ENCODE data around the gene SLC2A9.

The SLC2A9 gene

GRCh38 chr4:9875516-9875915 lies 145.8 kb downstream of the SLC2A9 start:
- no peak for TF ChIP-seq RAD21 (IDR thresholded peaks at IDR 0.05; ENCODE audit: low read depth)
- TF ChIP-seq EGR1 (IDR thresholded peaks at IDR 0.05), result no peak
- no peak for TF ChIP-seq YY1 (IDR thresholded peaks at IDR 0.05; ENCODE audit: low read depth)
- TF ChIP-seq FOXM1 (IDR thresholded peaks at IDR 0.05; ENCODE audit: borderline replicate concordance, low read depth), result no peak
- no peak for TF ChIP-seq NFIC (IDR thresholded peaks at IDR 0.05)
- TF ChIP-seq ZBTB7A (IDR thresholded peaks at IDR 0.05; ENCODE audit: low read depth), result no peak
- TF ChIP-seq CREB1 (IDR thresholded peaks at IDR 0.05; ENCODE audit: low read depth), result no peak
- TF ChIP-seq, protein P1, sequence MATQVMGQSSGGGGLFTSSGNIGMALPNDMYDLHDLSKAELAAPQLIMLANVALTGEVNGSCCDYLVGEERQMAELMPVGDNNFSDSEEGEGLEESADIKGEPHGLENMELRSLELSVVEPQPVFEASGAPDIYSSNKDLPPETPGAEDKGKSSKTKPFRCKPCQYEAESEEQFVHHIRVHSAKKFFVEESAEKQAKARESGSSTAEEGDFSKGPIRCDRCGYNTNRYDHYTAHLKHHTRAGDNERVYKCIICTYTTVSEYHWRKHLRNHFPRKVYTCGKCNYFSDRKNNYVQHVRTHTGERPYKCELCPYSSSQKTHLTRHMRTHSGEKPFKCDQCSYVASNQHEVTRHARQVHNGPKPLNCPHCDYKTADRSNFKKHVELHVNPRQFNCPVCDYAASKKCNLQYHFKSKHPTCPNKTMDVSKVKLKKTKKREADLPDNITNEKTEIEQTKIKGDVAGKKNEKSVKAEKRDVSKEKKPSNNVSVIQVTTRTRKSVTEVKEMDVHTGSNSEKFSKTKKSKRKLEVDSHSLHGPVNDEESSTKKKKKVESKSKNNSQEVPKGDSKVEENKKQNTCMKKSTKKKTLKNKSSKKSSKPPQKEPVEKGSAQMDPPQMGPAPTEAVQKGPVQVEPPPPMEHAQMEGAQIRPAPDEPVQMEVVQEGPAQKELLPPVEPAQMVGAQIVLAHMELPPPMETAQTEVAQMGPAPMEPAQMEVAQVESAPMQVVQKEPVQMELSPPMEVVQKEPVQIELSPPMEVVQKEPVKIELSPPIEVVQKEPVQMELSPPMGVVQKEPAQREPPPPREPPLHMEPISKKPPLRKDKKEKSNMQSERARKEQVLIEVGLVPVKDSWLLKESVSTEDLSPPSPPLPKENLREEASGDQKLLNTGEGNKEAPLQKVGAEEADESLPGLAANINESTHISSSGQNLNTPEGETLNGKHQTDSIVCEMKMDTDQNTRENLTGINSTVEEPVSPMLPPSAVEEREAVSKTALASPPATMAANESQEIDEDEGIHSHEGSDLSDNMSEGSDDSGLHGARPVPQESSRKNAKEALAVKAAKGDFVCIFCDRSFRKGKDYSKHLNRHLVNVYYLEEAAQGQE (IDR thresholded peaks at IDR 0.05; ENCODE audit: low read depth), result no peak
- no peak for TF ChIP-seq TAF1 (IDR thresholded peaks at IDR 0.05; ENCODE audit: low read depth)
- TF ChIP-seq TCF12 (IDR thresholded peaks at IDR 0.05; ENCODE audit: low read depth), result no peak
- TF ChIP-seq CEBPB (IDR thresholded peaks at IDR 0.05), result no peak
- TF ChIP-seq, protein P2, sequence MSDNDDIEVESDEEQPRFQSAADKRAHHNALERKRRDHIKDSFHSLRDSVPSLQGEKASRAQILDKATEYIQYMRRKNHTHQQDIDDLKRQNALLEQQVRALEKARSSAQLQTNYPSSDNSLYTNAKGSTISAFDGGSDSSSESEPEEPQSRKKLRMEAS (IDR thresholded peaks at IDR 0.05), result no peak
- TF ChIP-seq USF1 (IDR thresholded peaks at IDR 0.05), result no peak
- TF ChIP-seq TEAD4 (IDR thresholded peaks at IDR 0.05), result no peak

- TF ChIP-seq YY1 (IDR thresholded peaks at IDR 0.05; ENCODE audit: low read depth) (no peak), EGR1 (IDR thresholded peaks at IDR 0.05) (no peak), NFIC (IDR thresholded peaks at IDR 0.05) (no peak), CEBPB (IDR thresholded peaks at IDR 0.05) (no peak), TAF1 (IDR thresholded peaks at IDR 0.05; ENCODE audit: low read depth) (no peak), TCF12 (IDR thresholded peaks at IDR 0.05; ENCODE audit: low read depth) (no peak)
- TF ChIP-seq, protein P1 (IDR thresholded peaks at IDR 0.05; ENCODE audit: low read depth), result no peak
Measured at GRCh38 chr4:9874385-9874784, 146.9 kb downstream of the SLC2A9 start.

DNA sequence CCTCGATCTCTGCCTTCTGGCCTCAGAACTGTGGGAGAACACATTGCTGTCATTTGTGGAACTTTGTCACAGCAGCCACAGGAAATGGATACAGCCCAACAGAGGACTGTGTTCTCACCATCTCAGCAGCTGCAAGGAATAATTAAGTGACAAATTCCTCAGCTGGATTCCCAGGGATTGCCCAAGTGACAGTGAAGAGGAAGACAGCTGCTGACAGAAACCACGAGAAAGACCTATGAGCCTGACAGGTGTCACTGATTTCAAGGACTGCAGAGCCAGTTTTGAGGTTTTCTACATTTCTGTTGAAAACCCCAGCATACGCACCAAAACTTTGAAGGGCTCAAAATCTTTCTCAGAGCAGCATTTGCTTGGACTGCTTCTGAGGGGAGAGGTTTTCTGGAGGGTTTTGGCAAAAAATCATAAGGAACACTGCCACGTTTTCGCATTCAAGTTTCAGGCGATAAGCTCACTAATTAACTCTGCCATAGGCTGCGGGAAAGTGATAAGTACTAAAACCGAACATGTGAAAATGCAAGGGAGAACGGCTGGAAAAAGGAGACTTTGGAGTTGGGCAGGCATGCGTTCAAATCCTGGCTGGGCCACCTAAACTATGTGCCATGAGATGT lies 151.0 kb downstream of the SLC2A9 start:
- TF ChIP-seq CREB1 (IDR thresholded peaks at IDR 0.05; ENCODE audit: low read depth) (no peak), TEAD4 (IDR thresholded peaks at IDR 0.05) (no peak), EP300 (IDR thresholded peaks at IDR 0.05; ENCODE audit: borderline replicate concordance) (no peak), ZBTB7A (IDR thresholded peaks at IDR 0.05; ENCODE audit: low read depth) (no peak), TAF1 (IDR thresholded peaks at IDR 0.05; ENCODE audit: low read depth) (no peak), RAD21 (IDR thresholded peaks at IDR 0.05; ENCODE audit: low read depth) (no peak)
- TF ChIP-seq, protein P1 (IDR thresholded peaks at IDR 0.05; ENCODE audit: low read depth), result no peak

- TF ChIP-seq TAF1 (IDR thresholded peaks at IDR 0.05; ENCODE audit: low read depth), result no peak
- TF ChIP-seq FOXM1 (IDR thresholded peaks at IDR 0.05; ENCODE audit: borderline replicate concordance, low read depth), result no peak
- TF ChIP-seq TCF12 (IDR thresholded peaks at IDR 0.05; ENCODE audit: low read depth), result no peak
- TF ChIP-seq TEAD4 (IDR thresholded peaks at IDR 0.05), result no peak
- TF ChIP-seq EP300 (IDR thresholded peaks at IDR 0.05; ENCODE audit: borderline replicate concordance), result no peak
- no peak for TF ChIP-seq USF1 (IDR thresholded peaks at IDR 0.05)
- TF ChIP-seq ZBTB7A (IDR thresholded peaks at IDR 0.05; ENCODE audit: low read depth), result no peak
- TF ChIP-seq, protein P1 (IDR thresholded peaks at IDR 0.05; ENCODE audit: low read depth), result no peak
- TF ChIP-seq RAD21 (IDR thresholded peaks at IDR 0.05; ENCODE audit: low read depth), result no peak
- no peak for TF ChIP-seq CEBPB (IDR thresholded peaks at IDR 0.05)
- no peak for TF ChIP-seq CREB1 (IDR thresholded peaks at IDR 0.05; ENCODE audit: low read depth)
- no peak for TF ChIP-seq YY1 (IDR thresholded peaks at IDR 0.05; ENCODE audit: low read depth)
- TF ChIP-seq, protein P2 (IDR thresholded peaks at IDR 0.05), result no peak
- TF ChIP-seq EGR1 (IDR thresholded peaks at IDR 0.05), result no peak
- TF ChIP-seq NFIC (IDR thresholded peaks at IDR 0.05), result no peak
Measured at GRCh38 chr4:9867751-9868425, 153.4 kb downstream of the SLC2A9 start.
